PFSK-1 (cell line): ENCODE measurements around the gene CCDC82. TPM values are rescaled to one million over a fixed set of nuclear protein-coding genes. Genes with fewer than 3 reads are reported as not detected.

Source experiments
- FOXP2 ChIP-seq: optimal IDR thresholded peaks from 2 replicates; pipeline ENCODE3; 2011; ENCODE audit warnings: borderline replicate concordance, control low read depth, inconsistent platforms; ENCODE audit not compliant: insufficient read depth; ENCODE audit errors: extremely low read length, extremely low read depth
- POLR2AphosphoS5 ChIP-seq: IDR thresholded peaks from 2 replicates; pipeline ENCODE4 v1.6.1; 2012; ENCODE audit warnings: low read depth, mild to moderate bottlenecking, control low read depth, low read length, moderate library complexity
- REST ChIP-seq, 2 experiments: IDR thresholded peaks; 2 replicates each; pipeline versions ENCODE4 v1.6.1 to v1.8.0; 2011 to 2012; ENCODE audit warnings: low read depth in 2 of 2, low read length in 2 of 2, control low read depth in 1 of 2, inconsistent platforms in 1 of 2, mild to moderate bottlenecking in 1 of 2, moderate library complexity in 1 of 2; ENCODE audit not compliant: insufficient read depth in 1 of 2
- SIN3A ChIP-seq: IDR thresholded peaks from 2 replicates; pipeline ENCODE4 v1.6.1; 2012; ENCODE audit warnings: mild to moderate bottlenecking, low read length, moderate library complexity, borderline replicate concordance; ENCODE audit not compliant: insufficient read depth
- TAF1 ChIP-seq: IDR thresholded peaks from 2 replicates; pipeline ENCODE4 v1.6.1; 2012; ENCODE audit warnings: low read length, control low read depth, borderline replicate concordance; ENCODE audit not compliant: insufficient read depth
- polyA plus RNA-seq: library from polyadenylated mRNA; unstranded; fragments of >200 nt; gene quantifications from one replicate; pipeline ENCODE4 v1.2.1, GENCODE V29; 2012; ENCODE audit warnings: low read depth, missing spikeins; ENCODE audit not compliant: insufficient read length

The CCDC82 gene
- 9.4 TPM for polyA plus RNA-seq

DNA sequence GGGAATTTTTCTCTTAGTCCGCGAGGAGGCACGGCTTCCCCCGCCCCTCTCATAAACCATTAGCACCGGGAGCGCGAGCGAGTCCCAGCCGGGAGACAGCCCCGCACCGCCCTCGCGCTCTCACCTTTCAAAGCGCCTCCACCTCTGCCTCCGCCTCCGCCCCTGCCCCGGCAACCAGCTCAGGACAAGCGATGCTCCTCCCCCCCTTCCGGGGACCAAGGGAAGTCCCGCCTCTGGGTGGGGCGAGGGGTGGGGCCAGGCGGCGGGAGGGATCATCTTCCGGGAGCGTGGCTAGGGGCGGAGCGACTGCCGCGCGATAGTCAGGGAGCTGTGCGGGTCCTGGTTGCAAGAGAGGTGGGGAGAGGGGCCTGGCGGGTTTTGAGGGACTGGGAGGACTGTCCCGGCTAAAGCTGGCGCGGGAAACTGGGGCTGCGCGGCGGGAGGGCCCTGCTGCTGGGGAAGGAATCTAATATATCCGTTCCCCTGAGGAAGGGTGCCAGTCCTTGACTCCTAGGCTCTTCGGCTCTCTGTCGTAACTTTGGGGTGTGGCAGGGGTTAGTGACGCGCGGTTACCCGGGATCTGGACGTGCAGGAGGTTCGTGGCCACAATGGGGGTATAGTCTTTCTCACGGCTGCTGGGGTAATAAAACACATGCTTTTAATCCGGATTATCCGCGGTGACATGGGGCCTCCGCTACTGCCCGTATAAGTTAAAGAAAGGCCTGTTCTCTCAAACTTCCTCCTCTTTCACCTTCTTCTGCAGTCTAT, at the start of gene CCDC82, which contains the start of gene JRKL:
Gene CCDC82 (minus strand): TSS at position 193 of the 768 bp plus-strand sequence. CDS start 5,165 bp downstream, outside the sequence.
Gene JRKL (plus strand): TSS at position 294 of the 768 bp plus-strand sequence. CDS start 637 bp downstream, outside the sequence.
- TF ChIP-seq FOXP2 (peak; percentile 64), TAF1 (peak; percentile 67; the same call in 1 of the 2 replicates), REST (IDR thresholded peaks at IDR 0.05; ENCODE audit: insufficient read depth in 1 of 2, low read depth in 2 of 2, low read length in 2 of 2) (no peak), SIN3A (no peak; the same call in 1 of the 2 replicates), POLR2AphosphoS5 (peak; percentile 87)

GRCh38 chr11:96430668-96431067, 41.0 kb upstream of the CCDC82 start:
- TF ChIP-seq FOXP2 (no peak), TAF1 (no peak)

DNA sequence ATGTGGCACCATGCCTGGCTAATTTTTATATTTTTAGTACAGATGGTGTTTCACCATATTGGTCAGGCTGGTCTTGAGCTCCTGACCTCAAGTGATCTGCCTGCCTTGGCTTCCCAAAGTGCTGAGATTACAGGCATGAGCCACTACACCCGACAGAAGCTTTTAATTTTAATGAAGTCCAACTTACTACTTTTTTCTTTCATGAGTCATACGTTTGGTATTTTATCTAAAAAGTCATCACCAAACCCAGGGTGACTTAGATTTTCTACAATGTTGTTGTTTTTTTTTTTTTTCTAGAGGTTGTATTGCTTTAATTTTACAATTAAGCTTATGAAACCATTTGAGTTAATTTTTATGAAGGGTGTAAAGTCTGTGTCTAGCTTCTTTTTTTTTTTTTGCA, 35.0 kb upstream of the CCDC82 start:
- TF ChIP-seq TAF1 (no peak), SIN3A (no peak), FOXP2 (no peak), REST (IDR thresholded peaks at IDR 0.05; ENCODE audit: insufficient read depth in 1 of 2, low read depth in 2 of 2, low read length in 2 of 2) (no peak), POLR2AphosphoS5 (no peak)

DNA sequence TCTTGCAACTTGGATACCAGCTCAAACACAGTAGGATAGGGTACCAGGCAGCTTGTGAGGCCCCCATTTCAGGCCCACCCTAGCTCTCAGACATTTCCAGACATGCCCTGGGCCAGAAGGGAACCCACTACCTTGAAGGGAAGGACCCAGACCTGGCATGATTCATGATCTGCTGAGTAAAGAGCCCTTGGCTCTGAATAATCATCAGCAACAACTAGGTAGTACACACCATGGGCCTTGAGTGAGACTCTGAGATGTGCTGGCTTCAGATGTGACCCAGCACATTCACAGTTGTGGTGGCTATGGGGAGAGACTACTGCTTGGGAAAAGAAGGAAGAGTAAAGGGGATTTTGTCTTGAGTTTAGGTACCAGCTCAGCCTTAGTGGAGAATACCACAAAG, 23.7 kb upstream of the CCDC82 start:
- TF ChIP-seq REST (IDR thresholded peaks at IDR 0.05; ENCODE audit: insufficient read depth in 1 of 2, low read depth in 2 of 2, low read length in 2 of 2), result no peak
- TF ChIP-seq FOXP2, result no peak
- no peak for TF ChIP-seq POLR2AphosphoS5
- no peak for TF ChIP-seq SIN3A

GRCh38 chr11:96412761-96413381, 23.2 kb upstream of the CCDC82 start:
- TF ChIP-seq POLR2AphosphoS5 (no peak), FOXP2 (no peak), SIN3A (no peak), TAF1 (no peak), REST (IDR thresholded peaks at IDR 0.05; ENCODE audit: insufficient read depth in 1 of 2, low read depth in 2 of 2, low read length in 2 of 2) (no peak)
